GM12878 (cell line): ENCODE measurements around the gene SCNN1A. TPM values are rescaled to one million over a fixed set of nuclear protein-coding genes. Genes with fewer than 3 reads are reported as not detected.

Experiments used
- ATAC-seq: fragments of 200-7000 bp; cut with Tn5 transposase; 3 replicates; pipeline ENCODE4 v1.9.1; 2020; ENCODE audit warnings: mild to moderate bottlenecking, moderate library complexity
- BruUV-seq: library from RNA; stranded (reverse); fragments of 400-500 nt; replicated peaks from 2 replicates; lab custom pipeline; 2021; lab: Mats Ljungman, UMichigan
- CTCF ChIA-PET: fragments of 300-600 bp; sonication (Branson Sonifier 250); formaldehyde crosslinking; extraction: SDS; loops from one replicate; lab custom pipeline; 2021; ENCODE audit warnings: inconsistent platforms; lab: Yijun Ruan, JAX
- POLR2A ChIA-PET: fragments of 350-600 bp; formaldehyde crosslinking; extraction: SDS; loops from one replicate; lab custom pipeline; 2021; ENCODE audit warnings: inconsistent platforms; lab: Charles Lee
- RAD21 ChIA-PET: fragments of 300-600 bp; sonication (Branson Sonifier 250); formaldehyde crosslinking; loops from one replicate; lab custom pipeline; 2023; ENCODE audit warnings: antibody characterized with exemption; ENCODE audit not compliant: unreplicated experiment; lab: Charles Lee
- SMC1A ChIA-PET: fragments of 300-600 bp; sonication (Branson Sonifier 250); formaldehyde crosslinking; loops from one replicate; lab custom pipeline; 2023; ENCODE audit not compliant: unreplicated experiment, uncharacterized antibody; lab: Charles Lee
- DNase-seq: peaks from one replicate; pipeline ENCODE4 v3.0.0-alpha.2; 2011; ENCODE audit warnings: low read depth, low spot score
- FAIRE-seq: peaks from 3 replicates; lab custom pipeline; 2011; peaks lifted over from hg19 to GRCh38; lab: Jason Lieb, UNC
- H2AFZ ChIP-seq: 2 replicates; pipeline ENCODE4 v1.6.0; 2011; ENCODE audit warnings: low read depth, low read length, control low read depth; ENCODE audit not compliant: control insufficient read depth
- H3K27ac ChIP-seq: 2 replicates; pipeline ENCODE4 v1.5.1; 2011; ENCODE audit warnings: control low read depth; ENCODE audit not compliant: control insufficient read depth, insufficient read depth
- H3K27me3 ChIP-seq, 2 experiments: replicated peaks in 1 of 2; 2 replicates each; pipeline versions ENCODE4 v1.6.0 to v1.6.1; 2011; ENCODE audit warnings: low read length in 1 of 2; ENCODE audit not compliant: control insufficient read depth in 2 of 2, insufficient read depth in 2 of 2
- H3K36me3 ChIP-seq, 2 experiments: 2 replicates each; pipeline ENCODE4 v1.5.1; 2011; ENCODE audit warnings: low read length in 1 of 2; ENCODE audit not compliant: control insufficient read depth in 2 of 2, insufficient read depth in 2 of 2
- H3K4me1 ChIP-seq: 2 replicates; pipeline ENCODE4 v1.6.1; 2011; ENCODE audit warnings: mild to moderate bottlenecking, low read length, moderate library complexity, mixed read lengths; ENCODE audit not compliant: control insufficient read depth, insufficient read depth
- H3K4me2 ChIP-seq: 2 replicates; pipeline ENCODE4 v1.6.0; 2011; ENCODE audit warnings: control low read depth; ENCODE audit not compliant: control insufficient read depth, insufficient read depth
- H3K4me3 ChIP-seq: fragments of 200-600 bp; sonication (generic); 2 replicates; pipeline ENCODE4 v1.5.1; 2016
- H3K79me2 ChIP-seq: 2 replicates; pipeline ENCODE4 v1.6.0; 2011; ENCODE audit warnings: low read length; ENCODE audit not compliant: control insufficient read depth, insufficient read depth
- H3K9ac ChIP-seq: 2 replicates; pipeline ENCODE4 v1.8.0; 2011; ENCODE audit warnings: low read length, control low read depth, mixed read lengths; ENCODE audit not compliant: control insufficient read depth, insufficient read depth
- H3K9me3 ChIP-seq: replicated peaks from 3 replicates; pipeline ENCODE4 v1.5.1; 2011; ENCODE audit warnings: mild to moderate bottlenecking, low read length; ENCODE audit not compliant: control insufficient read depth, insufficient read depth
- H4K20me1 ChIP-seq: 2 replicates; pipeline ENCODE4 v1.6.0; 2011; ENCODE audit not compliant: control insufficient read depth, insufficient read depth
- BHLHE40 ChIP-seq, 2 experiments: fragments of 450-650 bp in 1 of 2; IDR thresholded peaks; 2 replicates each; pipeline ENCODE4 v1.6.1; 2011 to 2017; ENCODE audit warnings: low read depth in 2 of 2, borderline replicate concordance in 1 of 2, improper control_type of control experiment in 1 of 2, low read length in 1 of 2, mild to moderate bottlenecking in 1 of 2
- IKZF2 ChIP-seq, 2 experiments: fragments of 450-650 bp; IDR thresholded peaks; 2 replicates each; pipeline ENCODE4 v1.6.1; 2017; ENCODE audit warnings: mild to moderate bottlenecking in 2 of 2, moderate library complexity in 2 of 2
- NFYB ChIP-seq: IDR thresholded peaks from 2 replicates; pipeline ENCODE4 v1.6.1; 2011; ENCODE audit warnings: low read depth, mild to moderate bottlenecking, low read length, improper control_type of control experiment, moderate library complexity; ENCODE audit not compliant: insufficient read depth
- NR2C1 ChIP-seq: fragments of 450-650 bp; IDR thresholded peaks from 2 replicates; pipeline ENCODE4 v1.6.1; 2017; ENCODE audit warnings: antibody characterized with exemption, mild to moderate bottlenecking, moderate library complexity
- POLR2AphosphoS5 ChIP-seq: IDR thresholded peaks from 2 replicates; pipeline ENCODE4 v1.6.1; 2011; ENCODE audit warnings: mild to moderate bottlenecking, low read length, inconsistent platforms
- RB1 ChIP-seq: fragments of 450-650 bp; formaldehyde crosslinking; IDR thresholded peaks from 2 replicates; pipeline ENCODE4 v1.6.1; 2017; ENCODE audit warnings: mild to moderate bottlenecking, borderline replicate concordance
- RELB ChIP-seq: fragments of 450-650 bp; IDR thresholded peaks from 2 replicates; pipeline ENCODE4 v1.6.1; 2017; ENCODE audit warnings: low read depth, mild to moderate bottlenecking, moderate library complexity
- SKIL ChIP-seq: fragments of 450-650 bp; IDR thresholded peaks from 2 replicates; pipeline ENCODE4 v1.6.1; 2017; ENCODE audit warnings: mild to moderate bottlenecking, low read depth, inconsistent platforms; ENCODE audit not compliant: poor library complexity, severe bottlenecking
- SMAD5 ChIP-seq: IDR thresholded peaks from 2 replicates; pipeline ENCODE4 v1.6.1; 2016; ENCODE audit warnings: antibody characterized with exemption, low read depth
- SMARCA5 ChIP-seq: fragments of 450-650 bp; IDR thresholded peaks from 2 replicates; pipeline ENCODE4 v1.6.1; 2017; ENCODE audit warnings: mild to moderate bottlenecking
- SMC3 ChIP-seq: IDR thresholded peaks from 2 replicates; pipeline ENCODE4 v1.6.1; 2011; ENCODE audit warnings: low read length, improper control_type of control experiment, borderline replicate concordance
- STAT3 ChIP-seq: IDR thresholded peaks from 2 replicates; pipeline ENCODE4 v1.6.1; 2011; ENCODE audit warnings: low read depth, low read length, improper control_type of control experiment
- ZNF384 ChIP-seq: IDR thresholded peaks from 2 replicates; pipeline ENCODE4 v1.6.1; 2012; ENCODE audit warnings: low read depth, mild to moderate bottlenecking, low read length, improper control_type of control experiment, borderline replicate concordance
- ZNF622 ChIP-seq: fragments of 450-650 bp; IDR thresholded peaks from 2 replicates; pipeline ENCODE4 v1.6.1; 2017; ENCODE audit warnings: mild to moderate bottlenecking, inconsistent platforms
- WGBS: methylation state at CpG from one replicate; pipeline ENCODE4 v1.1.6; 2016; ENCODE audit warnings: low lambda C conversion rate; ENCODE audit not compliant: insufficient replicate concordance, insufficient coverage; ENCODE audit errors: missing lambda C conversion rate; 5-methylcytosine and 5-hydroxymethylcytosine counted together
- in situ Hi-C: fragments of 300-500 bp; cut with MboI; formaldehyde crosslinking; loops from 9 replicates; pipeline ENCODE4 v1.14.3; 2018; ENCODE audit warnings: mixed read lengths
- intact Hi-C: fragments of 100-400 bp; cut with micrococcal nuclease; formaldehyde crosslinking; loops from one replicate; pipeline ENCODE4 v1.14.2; 2022; ENCODE audit not compliant: unreplicated experiment
- polyA plus RNA-seq, 11 experiments: library from polyadenylated mRNA; depleted of rRNA in 4 of 11; unstranded in 6 of 11; stranded (reverse) in 5 of 11; fragments of >200 nt; fragmentation: Nextera tagmentation in 4 of 11; fragmentation: Illumina TruSeq in 1 of 11; extraction: Ambion mirVana in 4 of 11; extraction: Trizol in 1 of 11; gene quantifications; 1 replicate in 1 of 11; 2 replicates in 10 of 11; pipeline versions ENCODE4 v1.2.1 to v1.2.3, GENCODE V29; 2011 to 2016; ENCODE audit warnings: inconsistent platforms in 2 of 11, missing spikeins in 2 of 11, low read depth in 1 of 11
- total RNA-seq, 4 experiments: library from RNA; depleted of rRNA in 3 of 4; stranded (reverse); fragments of >200 nt in 3 of 4; fragmentation: Illumina TruSeq in 1 of 4; extraction: Trizol in 1 of 4; gene quantifications; 2 replicates each; pipeline versions ENCODE4 v1.2.1 to v1.2.3, GENCODE V29; 2013 to 2021
- TF ChIP-seq, protein P1 (sequence below): fragments of 150-350 bp; IDR thresholded peaks from 2 replicates; pipeline ENCODE4 v1.6.1; 2016; ENCODE audit warnings: low read depth, low read length

SCNN1A gene
- total and polyA plus RNA-seq, 10 of the 15 experiments (the other 5 are each of a cell fraction or from before 2014, with no cell fraction given): 0.14 to 0.69 TPM; not detected in 8

- TF ChIP-seq NFYB (no peak), BHLHE40 (IDR thresholded peaks at IDR 0.05; ENCODE audit: borderline replicate concordance in 1 of 2, low read depth in 2 of 2, low read length in 1 of 2) (peak; percentile 10 to 47; a peak in 1 of 4 replicates), SKIL (peak; percentile 72), IKZF2 (IDR thresholded peaks at IDR 0.05) (peak; percentile 98), SMC3 (peak; percentile 29; the same call in 1 of the 2 replicates), NR2C1 (no peak)
These were observed 51.9 kb downstream of the SCNN1A start (continued) for GRCh38 chr12:6323340-6323994.

- CTCF ChIA-PET: interaction anchor here (0.8 to 2.1 kb wide), 24 partner anchors 10 to 184 kb away, joined by 3 to 48 read pairs (median 4); partner anchors contain the start of gene VAMP1
- FAIRE-seq (peak; percentile 18), DNase-seq (no peak), ATAC-seq (peak; percentile 52)
- in situ Hi-C loops (no loop called here), intact Hi-C loops (loop anchor here (2.0 to 5.0 kb wide), 2 partner anchors 100 to 144 kb away; no protein-coding TSS in a partner anchor)
- POLR2A ChIA-PET: interaction anchor here (1.3 to 2.2 kb wide), 7 partner anchors 9 to 157 kb away, joined by 3 to 14 read pairs (median 5); partner anchors contain the start of genes TNFRSF1A and VAMP1
- Histone ChIP-seq H3K79me2 (no peaks in the 10 kb centered on the region), H3K36me3 (no peaks in the 10 kb centered on the region; a peak in 1 of 4 replicates), H3K9ac (peak overlapping the region; percentile 60; the same call in 1 of the 2 replicates), H3K9me3 (no peaks in the 10 kb centered on the region), H2AFZ (peak overlapping the region; percentile 84), H3K4me1 (peaks cover 31% of the 10 kb centered on the region), H3K27me3 (no peaks in the 10 kb centered on the region), H4K20me1 (no peaks in the 10 kb centered on the region), H3K4me3 (no peak overlapping the region), H3K27ac (peak overlapping the region; percentile 79), H3K4me2 (peak overlapping the region; percentile 85)
- BruUV-seq: no TSS peak
- 14% methylated on average over 2 of the region's 2 CpGs for WGBS
- SMC1A ChIA-PET: interaction anchor here (0.8 to 2.5 kb wide), 19 partner anchors 9 to 361 kb away, joined by 3 to 32 read pairs (median 4); partner anchors contain the start of gene TNFRSF1A
- RAD21 ChIA-PET: interaction anchor here (0.8 to 2.0 kb wide), 20 partner anchors 10 to 309 kb away, joined by 3 to 23 read pairs (median 4); partner anchors contain the start of genes MRPL51, TNFRSF1A and VAMP1
- TF ChIP-seq, protein P1, sequence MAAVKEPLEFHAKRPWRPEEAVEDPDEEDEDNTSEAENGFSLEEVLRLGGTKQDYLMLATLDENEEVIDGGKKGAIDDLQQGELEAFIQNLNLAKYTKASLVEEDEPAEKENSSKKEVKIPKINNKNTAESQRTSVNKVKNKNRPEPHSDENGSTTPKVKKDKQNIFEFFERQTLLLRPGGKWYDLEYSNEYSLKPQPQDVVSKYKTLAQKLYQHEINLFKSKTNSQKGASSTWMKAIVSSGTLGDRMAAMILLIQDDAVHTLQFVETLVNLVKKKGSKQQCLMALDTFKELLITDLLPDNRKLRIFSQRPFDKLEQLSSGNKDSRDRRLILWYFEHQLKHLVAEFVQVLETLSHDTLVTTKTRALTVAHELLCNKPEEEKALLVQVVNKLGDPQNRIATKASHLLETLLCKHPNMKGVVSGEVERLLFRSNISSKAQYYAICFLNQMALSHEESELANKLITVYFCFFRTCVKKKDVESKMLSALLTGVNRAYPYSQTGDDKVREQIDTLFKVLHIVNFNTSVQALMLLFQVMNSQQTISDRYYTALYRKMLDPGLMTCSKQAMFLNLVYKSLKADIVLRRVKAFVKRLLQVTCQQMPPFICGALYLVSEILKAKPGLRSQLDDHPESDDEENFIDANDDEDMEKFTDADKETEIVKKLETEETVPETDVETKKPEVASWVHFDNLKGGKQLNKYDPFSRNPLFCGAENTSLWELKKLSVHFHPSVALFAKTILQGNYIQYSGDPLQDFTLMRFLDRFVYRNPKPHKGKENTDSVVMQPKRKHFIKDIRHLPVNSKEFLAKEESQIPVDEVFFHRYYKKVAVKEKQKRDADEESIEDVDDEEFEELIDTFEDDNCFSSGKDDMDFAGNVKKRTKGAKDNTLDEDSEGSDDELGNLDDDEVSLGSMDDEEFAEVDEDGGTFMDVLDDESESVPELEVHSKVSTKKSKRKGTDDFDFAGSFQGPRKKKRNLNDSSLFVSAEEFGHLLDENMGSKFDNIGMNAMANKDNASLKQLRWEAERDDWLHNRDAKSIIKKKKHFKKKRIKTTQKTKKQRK: no peak
- TF ChIP-seq RB1 (no peak), RELB (no peak), STAT3 (no peak), ZNF384 (no peak), POLR2AphosphoS5 (no peak), ZNF622 (no peak), SMAD5 (no peak), SMARCA5 (no peak)
These were observed 52.4 kb downstream of the SCNN1A start for GRCh38 chr12:6322969-6323339.
